22Rv1 (cell line): ENCODE measurements around the gene PCA3.

Source experiments
- CTCF ChIP-seq: fragments of 450-650 bp; IDR thresholded peaks from 2 replicates; pipeline ENCODE4 v1.5.1; 2017; ENCODE audit warnings: mild to moderate bottlenecking
- ZFX ChIP-seq: fragments of 450-650 bp; IDR thresholded peaks from 2 replicates; pipeline ENCODE4 v1.6.1; 2017; ENCODE audit warnings: antibody characterized with exemption, borderline replicate concordance

DNA sequence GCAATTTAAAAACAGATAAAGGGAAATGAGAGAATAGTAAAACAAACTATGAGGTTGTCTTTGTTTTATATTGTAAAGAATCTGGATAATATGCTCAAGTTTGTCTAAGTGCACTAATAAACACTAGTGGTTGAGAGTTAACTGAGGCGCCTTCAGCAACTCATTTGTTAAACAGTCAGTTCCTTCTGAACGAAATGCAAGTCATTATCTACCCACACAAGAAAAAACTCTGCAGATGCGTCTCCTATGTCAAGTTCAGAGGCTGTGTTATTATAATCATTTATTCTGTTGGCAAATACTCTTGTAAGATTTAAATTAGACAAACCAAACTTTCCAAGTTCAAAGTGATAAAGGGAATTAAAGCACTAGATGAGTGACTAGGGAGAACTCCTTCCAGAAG is 20.3 kb upstream of the PCA3 start:
- TF ChIP-seq CTCF (no peak), ZFX (no peak)
